PFSK-1 (cell line): ENCODE results near the gene ARSJ.

Experiments used
- POLR2AphosphoS5 ChIP-seq: IDR thresholded peaks from 2 replicates; pipeline ENCODE4 v1.6.1; 2012; ENCODE audit warnings: low read depth, mild to moderate bottlenecking, control low read depth, low read length, moderate library complexity
- REST ChIP-seq, 2 experiments: IDR thresholded peaks; 2 replicates each; pipeline versions ENCODE4 v1.6.1 to v1.8.0; 2011 to 2012; ENCODE audit warnings: low read depth in 2 of 2, low read length in 2 of 2, control low read depth in 1 of 2, inconsistent platforms in 1 of 2, mild to moderate bottlenecking in 1 of 2, moderate library complexity in 1 of 2; ENCODE audit not compliant: insufficient read depth in 1 of 2
- SIN3A ChIP-seq: IDR thresholded peaks from 2 replicates; pipeline ENCODE4 v1.6.1; 2012; ENCODE audit warnings: mild to moderate bottlenecking, low read length, moderate library complexity, borderline replicate concordance; ENCODE audit not compliant: insufficient read depth
- TAF1 ChIP-seq: IDR thresholded peaks from 2 replicates; pipeline ENCODE4 v1.6.1; 2012; ENCODE audit warnings: low read length, control low read depth, borderline replicate concordance; ENCODE audit not compliant: insufficient read depth

- TF ChIP-seq TAF1: no peak
- no peak for TF ChIP-seq REST (IDR thresholded peaks at IDR 0.05; ENCODE audit: insufficient read depth in 1 of 2, low read depth in 2 of 2, low read length in 2 of 2)
- no peak for TF ChIP-seq POLR2AphosphoS5
- TF ChIP-seq SIN3A: no peak
These were observed 59.8 kb downstream of the ARSJ start for GRCh38 chr4:113919611-113920010.
